Uterus (tissue), 2 donors: Measurements from ENCODE around the gene DNPEP.

ENCODE experiments used
- CTCF ChIP-seq, 4 experiments: fragments of 200-600 bp in 2 of 4; fragments of 450-650 bp in 2 of 4; sonication (generic) in 2 of 4; IDR thresholded peaks; one replicate each; pipeline ENCODE4 v1.5.1; 2016 to 2019; ENCODE audit warnings: antibody characterized with exemption in 4 of 4, mild to moderate bottlenecking in 2 of 4, moderate library complexity in 1 of 4
- POLR2A ChIP-seq, 2 donors: fragments of 450-650 bp; IDR thresholded peaks; one replicate each; pipeline ENCODE4 v1.6.1; 2016; ENCODE audit warnings: antibody characterized with exemption in 2 of 2, mild to moderate bottlenecking in 1 of 2, moderate library complexity in 1 of 2

DNA sequence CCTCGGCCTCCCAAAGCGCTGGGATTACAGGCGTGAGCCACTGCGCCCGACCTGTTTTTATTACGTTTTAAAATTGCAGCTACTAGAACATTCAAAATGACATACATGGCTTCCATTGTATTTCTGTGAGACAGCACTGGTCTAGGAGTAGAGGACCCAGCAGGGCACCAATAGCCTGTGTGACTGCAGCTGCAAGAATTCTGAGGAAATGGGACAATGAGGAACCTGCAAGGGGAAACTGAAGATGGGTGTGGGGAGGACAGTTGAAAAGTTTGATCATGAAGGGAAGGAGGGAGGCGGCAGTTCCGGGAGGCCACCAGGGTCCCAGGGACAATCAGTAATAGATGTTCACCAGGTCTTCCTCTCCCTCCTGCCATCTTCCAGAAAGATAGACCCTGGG lies 13.9 kb upstream of the DNPEP start:
- no peak for TF ChIP-seq POLR2A (IDR thresholded peaks at IDR 0.05)
- no peak for TF ChIP-seq CTCF (IDR thresholded peaks at IDR 0.05)
